Heart left ventricle (tissue), 13 donors: ENCODE results near the gene PNPO.

ENCODE experiments used
- POLR2A ChIP-seq, 2 donors: fragments of 450-650 bp; IDR thresholded peaks; one replicate each; pipeline ENCODE4 v1.6.1; 2017; ENCODE audit warnings: antibody characterized with exemption in 2 of 2, mild to moderate bottlenecking in 2 of 2, moderate library complexity in 2 of 2
- TF ChIP-seq, protein P1 (sequence below), 12 donors: fragments of 200-600 bp; sonication (generic) in 4 of 12; IDR thresholded peaks; one replicate each; pipeline versions ENCODE4 v1.5.0 to v1.8.0; 2018 to 2022; ENCODE audit warnings: antibody characterized with exemption in 12 of 12, mild to moderate bottlenecking in 5 of 12
- donor health status: ischemic (EF 13 %, LVEDD 7.1; RV severe dilation, severe dysfunction).
- donor health status: DM: no; HTN: yes; CAD: no.
- donor health status: DM: no; HTN: no; CAD: no.
- donor health status: ischemic (EF 25% LVEDD 6.9; RV normal size, moderate dysfunction).
- donor health status: ischemic (EF 25% LVEDD 5.7; RV mildly dilated, moderate dysfunction).
- donor health status: ischemic (EF 35%, LVEDD 5.7; RV mildly dilated, moderate dysfunction).
- donor health status: nonischemic (EF 11% LVEDD 7.7; RV severe dilation, severe dysfunction).
- donor health status: DM: yes; HTN: yes; CAD: no.
- donor health status: PGD.
- donor health status: ischemic (EF 29% LVEDD 5.4; RV normal size, mild dysfunction).
- donor health status: nonischemic (EF 23%, LVEDD 6.1; RV moderate dilation, normal function).

DNA sequence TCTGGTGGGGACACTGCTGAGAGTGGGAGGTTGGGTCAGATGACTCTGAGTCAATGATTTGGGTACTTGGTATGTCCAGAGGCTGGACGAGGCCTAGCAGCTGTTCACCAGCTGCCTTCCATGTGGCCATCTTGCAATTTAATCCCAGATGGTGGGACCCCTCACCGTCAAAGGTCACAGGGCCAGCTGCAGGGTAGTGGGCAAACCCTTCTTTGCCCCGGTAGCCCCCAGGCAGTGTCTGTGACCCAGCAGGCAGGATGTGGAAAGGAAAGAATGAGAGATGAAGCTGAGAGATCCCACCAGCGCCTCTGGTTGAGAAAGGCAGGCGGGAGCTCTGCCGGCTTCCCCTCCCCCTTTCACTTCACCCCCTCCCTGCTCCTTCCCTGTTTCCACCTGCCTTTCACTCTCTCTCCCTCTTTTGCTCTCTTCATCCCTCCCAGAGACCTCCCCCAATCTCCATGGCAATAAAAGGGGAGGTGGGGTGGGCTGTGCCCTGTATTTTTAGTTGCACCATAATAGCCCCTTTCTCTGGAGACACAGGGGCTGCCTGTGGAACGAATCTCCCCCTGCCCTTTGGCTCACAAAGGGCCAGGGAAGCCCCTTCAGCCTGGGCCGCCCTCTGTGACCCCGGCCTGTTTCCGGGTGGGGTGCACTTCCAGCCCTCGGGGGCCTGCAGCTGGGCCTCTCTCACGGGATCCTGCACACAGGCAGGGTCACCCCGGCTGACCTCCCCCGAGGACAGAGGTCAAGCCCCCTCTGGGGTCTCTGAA lies 49.8 kb downstream of the PNPO start:
- TF ChIP-seq, protein P1, sequence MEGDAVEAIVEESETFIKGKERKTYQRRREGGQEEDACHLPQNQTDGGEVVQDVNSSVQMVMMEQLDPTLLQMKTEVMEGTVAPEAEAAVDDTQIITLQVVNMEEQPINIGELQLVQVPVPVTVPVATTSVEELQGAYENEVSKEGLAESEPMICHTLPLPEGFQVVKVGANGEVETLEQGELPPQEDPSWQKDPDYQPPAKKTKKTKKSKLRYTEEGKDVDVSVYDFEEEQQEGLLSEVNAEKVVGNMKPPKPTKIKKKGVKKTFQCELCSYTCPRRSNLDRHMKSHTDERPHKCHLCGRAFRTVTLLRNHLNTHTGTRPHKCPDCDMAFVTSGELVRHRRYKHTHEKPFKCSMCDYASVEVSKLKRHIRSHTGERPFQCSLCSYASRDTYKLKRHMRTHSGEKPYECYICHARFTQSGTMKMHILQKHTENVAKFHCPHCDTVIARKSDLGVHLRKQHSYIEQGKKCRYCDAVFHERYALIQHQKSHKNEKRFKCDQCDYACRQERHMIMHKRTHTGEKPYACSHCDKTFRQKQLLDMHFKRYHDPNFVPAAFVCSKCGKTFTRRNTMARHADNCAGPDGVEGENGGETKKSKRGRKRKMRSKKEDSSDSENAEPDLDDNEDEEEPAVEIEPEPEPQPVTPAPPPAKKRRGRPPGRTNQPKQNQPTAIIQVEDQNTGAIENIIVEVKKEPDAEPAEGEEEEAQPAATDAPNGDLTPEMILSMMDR (IDR thresholded peaks at IDR 0.05) = no peak
- TF ChIP-seq POLR2A (IDR thresholded peaks at IDR 0.05) = no peak
